H54 (cell line): ENCODE measurements around the gene ENTPD3.
A peak's percentile ranks its signal among the peaks of the same experiment; 100 is the strongest.

Source experiments
- DNase-seq: peaks from one replicate; pipeline ENCODE4 v3.0.0; 2011; ENCODE audit warnings: low spot score, mixed read lengths; ENCODE audit not compliant: insufficient read length
- FAIRE-seq: peaks from 3 replicates; lab custom pipeline; 2011; peaks lifted over from hg19 to GRCh38; lab: Jason Lieb, UNC
- POLR2A ChIP-seq: IDR thresholded peaks from 2 replicates; pipeline ENCODE4 v1.6.1; 2011; ENCODE audit warnings: low read depth, mild to moderate bottlenecking, low read length

Gene ENTPD3

GRCh38 chr3:40381904-40382616 lies 4.9 kb upstream of the ENTPD3 start:
- FAIRE-seq (no peak), DNase-seq (no peak)
- TF ChIP-seq POLR2A: no peak

GRCh38 chr3:40382617-40382979 lies 4.4 kb upstream of the ENTPD3 start:
- peak; percentile 84 for FAIRE-seq
- TF ChIP-seq POLR2A: no peak

GRCh38 chr3:40386213-40386612 lies 771 bp upstream of the ENTPD3 start:
- no peak for DNase-seq
- no peak for TF ChIP-seq POLR2A
- FAIRE-seq: no peak

More at GRCh38 chr3:40382617-40382979, 4.4 kb upstream of the ENTPD3 start:
- peak; percentile 49 for DNase-seq

- TF ChIP-seq POLR2A: no peak
- DNase-seq (no peak), FAIRE-seq (no peak)
These were observed 891 bp downstream of the ENTPD3 start for GRCh38 chr3:40387895-40388254.

- DNase-seq: no peak
- no peak for TF ChIP-seq POLR2A
- FAIRE-seq: no peak
These were observed 9.4 kb downstream of the ENTPD3 start for GRCh38 chr3:40396406-40396805.

GRCh38 chr3:40397129-40397528 lies 10.1 kb downstream of the ENTPD3 start:
- FAIRE-seq (no peak), DNase-seq (no peak)
- TF ChIP-seq POLR2A: no peak

- no peak for TF ChIP-seq POLR2A
- DNase-seq (no peak), FAIRE-seq (no peak)
These were observed 10.9 kb downstream of the ENTPD3 start for GRCh38 chr3:40397912-40398311.

GRCh38 chr3:40398346-40398745 lies 11.4 kb downstream of the ENTPD3 start:
- no peak for FAIRE-seq
- no peak for TF ChIP-seq POLR2A
- no peak for DNase-seq

GRCh38 chr3:40404591-40405198 lies 17.7 kb downstream of the ENTPD3 start:
- no peak for TF ChIP-seq POLR2A
- no peak for FAIRE-seq
- no peak for DNase-seq

GRCh38 chr3:40407007-40407406 lies 20.0 kb downstream of the ENTPD3 start:
- no peak for DNase-seq
- no peak for TF ChIP-seq POLR2A
- FAIRE-seq: no peak

GRCh38 chr3:40407611-40408010 lies 20.6 kb downstream of the ENTPD3 start:
- no peak for TF ChIP-seq POLR2A
- no peak for DNase-seq
- no peak for FAIRE-seq

GRCh38 chr3:40414270-40414669 lies 27.3 kb downstream of the ENTPD3 start:
- DNase-seq: no peak
- no peak for TF ChIP-seq POLR2A
- FAIRE-seq: no peak

GRCh38 chr3:40417845-40418543 lies 31.0 kb downstream of the ENTPD3 start:
- no peak for DNase-seq
- TF ChIP-seq POLR2A: no peak
- no peak for FAIRE-seq

GRCh38 chr3:40422861-40423260 lies 35.9 kb downstream of the ENTPD3 start:
- FAIRE-seq (no peak), DNase-seq (no peak)
- TF ChIP-seq POLR2A: no peak

- no peak for TF ChIP-seq POLR2A
- DNase-seq (no peak), FAIRE-seq (no peak)
These were observed 40.2 kb downstream of the ENTPD3 start for GRCh38 chr3:40427045-40427669.
